ENCODE data around the gene AIFM2. TPM values are rescaled to one million over a fixed set of nuclear protein-coding genes. Genes with fewer than 3 reads are reported as not detected.

The AIFM2 gene
- total and polyA plus RNA-seq, 7 donors: 8.7 to 40.5 (median 10.6) TPM

GRCh38 chr10:70135046-70135445 lies 2.4 kb upstream of the AIFM2 start:
- TF ChIP-seq CTCF (IDR thresholded peaks at IDR 0.05): no peak
- H3K27ac ChIP-seq: peak overlapping the region; percentile 85
- no peaks in the 10 kb centered on the region for H3K27me3 ChIP-seq (ENCODE audit: insufficient read depth in 3 of 3, low read length in 2 of 3)
- no peak for ATAC-seq
- DNase-seq: no peak
- intact Hi-C loops (cut with DNase I): no loop called here
- H3K4me1 ChIP-seq: peaks cover 39% of the 10 kb centered on the region
- H3K9me3 ChIP-seq: no peaks in the 10 kb centered on the region
- 39 to 69% (median 48%) methylated on average over 3 of the region's 3 CpGs for WGBS, 3 donors
- no peak overlapping the region for H3K4me3 ChIP-seq
- peaks cover 0 to 16% of the 10 kb centered on the region in 2 donors for H3K36me3 ChIP-seq (ENCODE audit: insufficient read depth in 1 of 2, low read depth in 1 of 2)

- intact Hi-C loops (cut with DNase I): no loop called here
- DNase-seq (peak in 1 of 2 donors; percentile 52), ATAC-seq (no peak)
- no peaks in the 10 kb centered on the region for H3K27me3 ChIP-seq (ENCODE audit: insufficient read depth in 3 of 3, low read length in 2 of 3)
- peak overlapping the region; percentile 82 for H3K4me3 ChIP-seq
- H3K36me3 ChIP-seq (ENCODE audit: insufficient read depth in 1 of 2, low read depth in 1 of 2): peaks cover 0 to 17% of the 10 kb centered on the region in 2 donors
- no peak for TF ChIP-seq CTCF (IDR thresholded peaks at IDR 0.05)
- no peaks in the 10 kb centered on the region for H3K9me3 ChIP-seq
- H3K4me1 ChIP-seq: peaks cover 39% of the 10 kb centered on the region
- peak overlapping the region; percentile 85 for H3K27ac ChIP-seq
- 78 to 90% (median 79%) methylated on average over 4 of the region's 4 CpGs for WGBS, 3 donors
Observed at GRCh38 chr10:70131560-70131937, 1.1 kb downstream of the AIFM2 start.

GRCh38 chr10:70130878-70131559 lies 1.6 kb downstream of the AIFM2 start:
- H3K4me3 ChIP-seq: peak overlapping the region; percentile 82
- H3K4me1 ChIP-seq: peaks cover 36% of the 10 kb centered on the region
- 61 to 70% (median 65%) methylated on average over 10 of the region's 10 CpGs for WGBS, 3 donors
- peak in 3 of 4 donors; percentile 26 to 45 (median 40) for ATAC-seq
- intact Hi-C loops (cut with DNase I): no loop called here
- peak; percentile 59 to 71 for DNase-seq
- no peaks in the 10 kb centered on the region for H3K27me3 ChIP-seq (ENCODE audit: insufficient read depth in 3 of 3, low read length in 2 of 3)
- H3K9me3 ChIP-seq: no peaks in the 10 kb centered on the region
- H3K27ac ChIP-seq: peak overlapping the region; percentile 85
- no peak for TF ChIP-seq CTCF (IDR thresholded peaks at IDR 0.05)
- peaks cover 0 to 17% of the 10 kb centered on the region in 2 donors for H3K36me3 ChIP-seq (ENCODE audit: insufficient read depth in 1 of 2, low read depth in 1 of 2)

GRCh38 chr10:70126700-70127395 lies 5.8 kb downstream of the AIFM2 start:
- no peak overlapping the region for H3K27ac ChIP-seq
- no peak overlapping the region for H3K4me3 ChIP-seq
- TF ChIP-seq CTCF (IDR thresholded peaks at IDR 0.05): no peak
- intact Hi-C loops (cut with DNase I): no loop called here
- peaks cover 2 to 36% of the 10 kb centered on the region in 2 donors for H3K36me3 ChIP-seq (ENCODE audit: insufficient read depth in 1 of 2, low read depth in 1 of 2)
- no peaks in the 10 kb centered on the region for H3K9me3 ChIP-seq
- no peaks in the 10 kb centered on the region for H3K27me3 ChIP-seq (ENCODE audit: insufficient read depth in 3 of 3, low read length in 2 of 3)
- peak in 1 of 2 donors; percentile 42 for DNase-seq
- peaks cover 14% of the 10 kb centered on the region for H3K4me1 ChIP-seq
- ATAC-seq: no peak
- 95 to 96% (median 95%) methylated on average over 15 of the region's 15 CpGs for WGBS, 3 donors

All from psoas muscle (tissue), 8 donors.